Stimulated activated CD8-positive, alpha-beta memory T cell treated with anti-CD3 and anti-CD28 coated beads, Interleukin-7, amount 100 ng/mL, for 1 hour (primary cell): ENCODE data around the gene TCTN1.
"Not testable (repeated sequence)": the region's sequence is repeated elsewhere in the genome, so short reads cannot be mapped to it uniquely, and the experiment has no call there.

ENCODE experiments used
- DNase-seq, 2 donors: peaks; one replicate each; pipeline ENCODE4 v3.0.0-alpha.2; 2020; ENCODE audit warnings: low read depth in 2 of 2

TCTN1 gene

DNA sequence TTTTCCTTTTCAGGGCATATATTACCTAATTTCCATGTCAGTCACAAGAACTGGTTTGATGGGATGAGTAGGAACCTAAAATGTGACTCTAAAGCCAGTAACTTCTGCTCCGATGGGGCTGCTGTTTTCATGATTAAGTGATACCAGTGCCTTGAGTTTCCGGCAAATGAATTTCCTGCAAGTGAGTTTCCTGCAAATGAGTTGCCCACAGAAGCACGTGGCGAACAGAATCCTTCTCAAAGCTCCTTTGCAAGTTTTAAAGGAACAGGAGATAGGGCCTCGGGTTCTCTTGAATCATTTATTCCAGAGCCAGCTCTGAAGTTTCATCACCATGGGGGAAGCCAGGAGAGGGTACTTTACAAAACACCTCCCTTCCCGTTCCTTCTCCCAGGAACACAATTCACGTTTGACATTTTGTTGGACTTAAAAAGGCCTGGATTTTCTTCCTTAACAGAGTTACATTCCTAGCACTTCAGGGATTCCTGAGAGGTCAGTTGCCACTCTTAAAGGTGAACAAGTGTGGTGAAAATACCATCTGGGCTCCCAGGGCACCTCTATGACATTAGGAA is 28.6 kb upstream of the TCTN1 start:
- DNase-seq, result no peak

DNA sequence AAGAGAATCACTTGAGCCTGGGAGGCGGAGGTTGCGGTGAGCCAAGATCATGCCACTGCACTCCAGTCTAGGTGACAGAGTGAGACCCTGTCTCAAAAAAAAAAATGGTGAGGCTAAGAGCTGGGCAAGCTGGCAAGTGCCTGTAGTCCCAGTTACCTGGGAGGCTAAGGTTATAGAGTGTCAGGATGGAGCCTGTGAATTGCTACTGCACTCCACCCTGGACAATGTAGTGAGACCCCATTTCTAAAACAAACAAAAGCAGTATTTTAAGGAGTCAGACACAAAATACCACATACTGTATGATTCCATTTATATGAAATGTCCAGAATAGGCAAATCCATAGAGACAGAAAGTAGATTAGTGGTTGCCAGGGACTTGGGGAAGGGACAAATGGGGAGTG is 26.8 kb upstream of the TCTN1 start:
- not testable (repeated sequence) for DNase-seq

DNA sequence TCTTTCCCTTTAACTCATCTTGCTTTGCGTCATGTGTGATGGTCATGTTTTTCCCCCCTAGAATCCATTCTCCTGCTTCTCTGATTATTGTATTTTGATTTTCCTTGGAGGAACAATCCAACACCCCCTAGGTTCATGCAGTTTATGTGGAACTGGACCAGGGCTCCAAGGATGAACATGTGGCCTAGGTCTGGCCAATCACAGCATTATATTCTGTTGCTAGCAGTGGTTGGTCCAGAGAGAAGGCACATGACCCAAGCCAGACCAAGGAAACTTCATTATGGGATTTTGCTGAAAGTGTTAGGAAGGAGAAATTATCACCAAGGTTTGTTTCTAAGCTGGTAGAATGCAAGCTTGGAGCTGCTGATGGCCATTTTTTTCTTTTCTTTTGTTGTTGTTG is 23.9 kb upstream of the TCTN1 start:
- DNase-seq, result no peak

DNA sequence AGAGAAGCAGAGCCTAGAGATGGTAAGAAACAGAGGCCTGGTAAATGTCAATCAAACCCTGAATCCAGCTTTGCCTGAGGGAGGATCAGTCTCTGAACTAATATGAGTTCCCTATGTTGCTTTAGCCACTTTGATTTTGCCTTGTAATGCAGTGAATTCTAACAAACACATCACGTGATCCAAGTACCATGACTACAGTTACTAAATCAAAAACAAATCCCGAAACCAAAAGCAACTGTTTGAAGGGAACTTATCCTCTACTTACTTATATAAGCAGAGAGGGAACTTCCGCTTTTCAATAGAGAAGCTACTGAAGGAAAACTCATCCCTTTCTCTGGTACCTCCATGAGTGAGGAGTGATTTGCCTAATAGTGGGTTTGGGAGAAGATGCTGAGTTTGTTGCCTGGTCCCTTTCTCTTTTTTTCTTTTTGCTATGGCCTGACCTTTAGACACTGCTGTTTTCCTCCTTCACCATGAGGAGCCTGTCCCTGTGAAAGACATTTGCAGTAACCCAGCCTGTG is 23.1 kb upstream of the TCTN1 start:
- DNase-seq, result no peak

DNA sequence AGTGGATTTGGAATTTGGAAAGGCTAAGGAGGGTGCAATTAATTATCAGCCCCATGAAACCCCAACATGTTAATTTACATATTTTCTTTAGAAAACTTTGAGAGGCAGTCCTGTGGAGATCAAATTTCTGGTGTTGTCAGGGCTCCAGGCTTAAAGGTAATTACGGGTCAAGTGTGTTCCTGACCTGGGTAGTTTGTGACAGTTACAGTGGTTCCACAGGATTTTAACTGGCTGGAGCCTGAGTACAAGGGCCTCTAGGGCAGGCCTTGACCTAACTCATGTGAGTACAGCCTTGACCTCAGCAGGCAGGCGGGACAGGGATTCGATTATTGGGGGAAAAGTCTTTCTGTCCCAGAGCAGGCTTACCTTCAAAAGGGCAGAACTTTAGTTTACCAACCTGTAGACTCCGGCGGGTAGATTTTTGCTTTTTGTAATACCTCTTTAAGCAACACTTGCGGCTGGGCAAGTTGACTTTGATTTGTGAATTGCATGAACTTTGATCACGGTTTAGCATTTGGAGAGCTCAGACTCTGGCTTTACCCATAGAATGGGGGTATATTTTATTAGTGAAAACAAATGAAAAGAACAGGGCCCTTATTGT is 22.4 kb upstream of the TCTN1 start:
- DNase-seq, result no peak

DNA sequence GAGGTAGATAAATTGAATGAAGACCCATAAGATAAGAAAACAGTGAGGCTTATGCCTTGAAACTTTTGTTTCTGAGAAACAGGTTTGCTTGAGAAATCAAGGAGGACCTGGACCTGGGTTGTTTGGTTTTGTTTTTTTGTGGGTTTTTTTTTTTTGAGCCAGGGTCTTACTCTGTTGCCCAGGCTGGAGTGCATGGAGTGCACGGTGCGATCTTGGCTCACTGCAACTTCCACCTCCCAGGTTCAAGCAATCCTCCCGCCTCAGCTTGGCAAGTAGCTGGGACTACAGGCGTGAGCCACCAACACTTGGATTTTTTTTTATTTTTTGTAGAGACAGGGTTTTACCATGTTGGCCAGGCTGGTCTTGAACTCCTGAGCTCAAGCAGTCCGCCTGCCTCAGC is 21.9 kb upstream of the TCTN1 start:
- no peak for DNase-seq

DNA sequence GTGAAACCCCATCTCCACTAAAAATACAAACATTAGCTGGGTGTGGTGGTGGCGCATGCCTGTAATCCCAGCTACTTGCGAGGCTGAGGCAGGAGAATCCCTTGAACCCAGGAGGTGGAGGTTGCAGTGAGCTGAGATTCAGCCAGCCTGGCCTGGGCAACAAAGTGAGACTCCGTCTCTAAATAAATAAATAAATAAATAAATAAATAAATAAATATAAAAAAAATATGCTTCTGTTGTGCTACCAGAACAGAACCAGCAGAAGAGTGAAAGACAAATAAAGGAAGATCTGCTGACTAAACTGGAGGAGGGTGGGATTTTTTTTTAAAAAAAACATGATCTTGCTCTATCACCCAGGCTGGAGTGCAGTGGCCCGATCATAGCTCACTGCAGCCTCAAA is 21.0 kb upstream of the TCTN1 start:
- DNase-seq, result not testable (repeated sequence)

DNA sequence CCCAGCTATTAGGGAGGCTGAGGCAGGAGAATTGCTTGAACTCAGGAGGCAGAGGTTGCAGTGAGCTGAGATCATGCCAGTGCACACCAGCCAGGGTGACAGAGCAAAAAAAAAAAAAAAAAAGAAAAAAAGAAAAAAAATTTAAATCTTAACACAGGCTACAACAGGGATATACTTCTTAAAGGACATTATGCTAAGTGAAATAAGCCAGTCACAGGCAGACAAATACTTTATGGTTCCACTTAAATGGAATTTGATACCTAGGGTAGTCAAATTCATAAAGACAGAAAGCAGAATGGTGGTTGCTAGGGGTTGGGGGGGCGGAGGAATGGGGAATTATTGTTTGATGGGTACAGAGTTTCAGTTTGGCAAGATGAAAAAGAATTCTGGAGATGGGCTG is 16.0 kb upstream of the TCTN1 start:
- DNase-seq, result no peak

DNA sequence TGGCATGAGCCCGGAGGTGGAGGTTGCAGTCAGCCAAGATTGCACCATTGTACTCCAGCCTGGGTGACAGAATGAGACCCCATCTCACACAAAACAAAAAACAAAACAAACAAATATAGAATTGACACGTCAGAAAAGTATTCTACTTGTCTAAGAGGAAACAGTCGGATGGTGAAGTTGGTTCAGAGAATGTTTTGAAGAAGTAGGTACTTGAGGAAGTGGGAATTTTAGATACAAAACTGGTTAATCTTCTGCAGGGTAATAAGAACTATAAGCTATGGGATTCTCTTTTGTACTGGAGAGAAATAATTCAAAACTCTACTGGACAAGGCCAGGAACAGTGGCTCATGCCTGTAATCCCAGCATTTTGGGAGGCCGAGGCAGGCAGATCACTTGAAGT is 14.6 kb upstream of the TCTN1 start:
- no peak for DNase-seq

DNA sequence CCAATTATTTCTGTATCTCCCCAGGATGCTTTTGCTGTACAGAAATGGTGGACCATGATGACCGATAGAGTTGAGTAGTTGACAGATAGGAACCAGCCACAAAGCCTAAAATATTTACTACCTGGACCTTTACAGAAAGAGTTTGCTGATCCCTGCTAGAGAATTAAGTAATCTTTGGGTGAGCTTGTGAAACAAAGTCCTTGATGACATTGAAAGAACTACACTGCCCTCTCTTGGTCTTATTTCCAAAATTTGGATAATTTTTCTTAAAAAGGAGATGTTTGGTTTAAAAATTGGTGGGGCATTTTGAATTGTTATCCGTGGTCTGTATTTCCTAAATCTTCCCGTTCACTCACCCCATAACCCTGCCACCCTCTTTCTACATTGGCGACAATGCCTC is 13.7 kb upstream of the TCTN1 start:
- no peak for DNase-seq

DNA sequence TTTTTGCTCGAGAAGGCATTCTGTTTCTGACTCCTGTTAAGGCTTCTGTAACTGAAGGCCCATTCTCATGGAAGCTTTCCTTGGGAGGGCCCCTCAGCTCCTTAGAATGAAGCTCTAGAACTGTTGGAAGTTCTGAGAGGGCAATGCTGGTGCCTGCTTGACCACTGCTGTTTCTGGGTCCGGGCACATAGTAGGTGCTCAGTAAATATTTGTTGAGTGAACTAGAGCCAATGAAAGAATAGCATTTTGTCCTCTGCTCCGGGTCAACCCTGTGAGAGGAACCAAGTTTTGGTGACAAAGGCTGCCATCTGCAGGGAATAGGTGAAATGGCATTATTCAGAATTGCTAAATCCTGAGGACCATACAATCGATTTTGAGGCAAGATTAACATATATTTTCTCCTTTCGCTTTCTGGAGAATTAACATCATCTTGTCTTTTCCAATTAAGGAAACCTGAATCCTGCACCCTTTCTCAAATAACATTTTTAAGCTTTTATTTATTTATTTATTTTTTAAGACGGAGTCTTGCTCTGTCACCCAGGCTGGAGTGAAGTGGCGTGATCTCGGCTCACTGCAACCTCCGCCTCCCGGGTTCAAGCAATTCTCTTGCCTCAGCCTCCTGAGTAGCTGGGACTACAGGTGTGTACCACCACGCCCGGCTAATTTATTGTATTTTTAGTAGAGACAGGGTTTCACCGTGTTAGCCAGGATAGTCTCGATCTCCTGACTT is 11.7 kb upstream of the TCTN1 start:
- DNase-seq, result not testable (repeated sequence)

DNA sequence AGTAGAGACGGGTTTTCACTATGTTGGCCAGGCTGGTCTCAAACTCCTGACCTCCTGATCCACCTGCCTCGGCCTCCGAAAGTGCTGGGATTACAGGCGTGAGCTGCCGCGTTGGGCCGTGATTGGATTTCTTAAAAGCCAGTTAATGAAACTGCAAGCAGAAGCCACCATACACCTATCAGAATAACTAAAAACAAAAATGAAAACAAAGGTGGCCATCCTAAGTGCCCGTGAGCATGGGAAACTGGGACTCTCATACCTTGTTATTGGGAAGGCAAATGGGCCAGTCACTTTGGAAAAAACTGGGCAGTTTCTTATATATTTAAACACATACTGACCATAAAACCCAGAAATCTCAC is 7.7 kb upstream of the TCTN1 start:
- DNase-seq, result no peak

DNA sequence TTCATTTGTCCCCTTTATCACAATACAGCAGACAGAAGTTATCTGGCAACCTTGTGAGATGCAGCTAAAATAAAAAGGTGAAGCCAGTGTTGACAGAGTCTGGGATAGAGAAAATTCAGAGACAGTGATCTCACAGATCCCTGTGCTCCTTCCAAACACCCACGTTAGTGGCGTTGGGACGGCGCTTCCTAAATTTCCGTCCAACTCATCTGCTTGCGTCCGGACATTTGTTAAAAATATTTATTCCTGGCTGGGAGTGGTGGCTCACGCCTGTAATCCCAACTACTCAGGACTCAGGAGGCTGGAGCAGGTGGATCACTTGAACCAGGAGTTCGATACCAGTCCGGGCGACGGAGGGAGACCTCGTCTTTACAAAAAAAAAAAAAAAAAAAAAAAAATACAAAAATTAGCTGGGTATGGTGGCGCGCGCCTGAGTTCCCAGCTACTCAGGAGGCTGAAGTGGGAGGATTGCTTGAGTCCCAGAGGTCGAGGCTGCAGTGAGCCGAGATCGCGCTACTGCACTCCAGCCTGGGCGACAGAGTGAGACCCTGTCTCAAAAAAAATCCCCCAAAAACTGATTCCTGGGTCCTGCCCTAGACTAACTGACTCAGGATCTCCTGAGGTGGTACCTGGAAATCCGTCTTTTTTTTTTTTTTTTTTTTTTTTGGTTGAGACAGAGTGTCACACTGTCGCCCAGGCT is 708 bp upstream of the TCTN1 start:
- no peak for DNase-seq

DNA sequence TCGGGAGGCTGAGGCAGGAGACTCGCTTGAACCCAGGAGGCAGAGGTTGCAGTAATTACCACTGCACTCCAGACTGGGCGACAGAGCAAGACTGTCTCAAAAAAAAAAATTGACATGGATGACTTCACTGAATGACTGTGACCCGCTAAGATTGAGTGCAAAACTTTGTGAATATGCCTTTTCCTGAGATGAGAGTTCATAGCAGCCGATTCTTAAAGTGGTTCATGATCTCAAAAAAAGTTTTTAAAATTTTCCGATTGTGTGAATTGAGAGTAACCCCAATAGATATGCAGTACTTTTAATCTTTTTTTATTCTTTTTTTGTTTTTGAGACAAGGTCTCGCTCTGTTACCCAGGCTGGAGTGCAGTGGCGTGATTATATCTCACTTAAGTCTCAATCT is 1.2 kb downstream of the TCTN1 start:
- DNase-seq, result no peak

DNA sequence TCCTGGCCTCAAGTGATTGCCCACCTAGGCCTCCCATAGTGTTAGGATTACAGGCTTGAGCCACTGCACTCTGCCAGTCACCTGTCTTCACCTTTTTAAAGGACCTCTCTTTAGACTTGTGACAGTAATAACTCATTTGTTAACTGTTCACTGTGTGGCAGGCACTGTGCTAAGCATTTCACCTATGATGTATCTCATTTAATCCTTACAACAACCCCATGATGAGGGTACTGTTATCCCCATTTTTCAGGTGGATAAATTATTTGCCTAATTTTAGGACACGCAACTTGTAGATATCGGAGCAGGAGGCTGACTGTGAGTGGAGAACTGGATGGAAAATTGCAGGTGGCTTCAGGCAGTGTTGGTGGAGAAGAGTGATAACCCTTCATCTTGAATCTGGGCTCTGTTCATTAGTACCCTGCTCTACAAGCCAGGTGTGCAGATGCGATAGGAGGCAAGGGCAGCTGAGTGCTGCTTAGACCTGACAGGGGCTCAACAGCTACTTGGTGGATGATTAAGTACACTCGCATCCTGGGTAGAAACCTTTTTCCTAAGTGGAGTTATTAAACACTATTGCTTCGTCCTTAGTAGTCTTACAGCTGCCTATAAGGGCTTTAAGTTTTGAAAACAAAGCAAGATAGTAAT is 2.7 kb downstream of the TCTN1 start:
- no peak for DNase-seq

DNA sequence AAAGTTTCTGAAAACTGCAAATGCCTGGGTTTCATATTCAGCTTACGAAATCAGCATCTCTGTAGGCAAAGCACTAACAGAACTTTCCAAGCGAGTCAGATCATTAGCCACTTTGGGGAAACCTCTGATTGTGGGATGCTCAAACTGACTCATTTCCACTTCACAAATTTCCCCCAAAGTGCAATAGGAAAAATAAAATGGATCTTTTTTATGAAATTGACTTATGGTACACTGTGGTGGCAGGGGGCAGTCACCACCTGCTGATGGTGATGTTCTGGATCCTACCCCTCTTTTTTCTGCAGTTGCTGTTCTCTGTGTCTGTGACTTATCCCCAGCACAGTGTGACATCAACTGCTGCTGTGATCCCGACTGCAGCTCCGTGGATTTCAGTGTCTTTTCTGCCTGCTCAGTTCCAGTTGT is 5.6 kb downstream of the TCTN1 start:
- DNase-seq, result no peak

DNA sequence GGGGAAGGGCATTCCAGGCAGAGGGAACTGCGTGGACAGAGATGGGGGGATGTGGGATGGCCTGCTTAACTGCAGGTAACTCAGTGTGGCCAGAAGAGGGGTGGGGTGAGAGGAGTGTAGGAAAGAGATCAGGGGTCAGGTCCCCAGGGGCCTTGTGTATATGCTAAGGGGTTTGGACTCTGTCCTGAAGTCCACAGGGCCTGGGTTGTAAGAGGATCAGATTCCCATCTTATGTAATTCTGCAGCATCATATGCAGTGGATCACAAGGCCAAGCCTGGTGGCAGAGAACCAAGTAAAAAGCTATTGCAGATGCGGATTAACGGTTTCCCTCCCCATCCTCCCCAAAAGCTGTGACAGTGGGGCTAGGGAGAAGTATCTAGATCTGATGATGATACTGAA is 8.7 kb downstream of the TCTN1 start:
- no peak for DNase-seq

DNA sequence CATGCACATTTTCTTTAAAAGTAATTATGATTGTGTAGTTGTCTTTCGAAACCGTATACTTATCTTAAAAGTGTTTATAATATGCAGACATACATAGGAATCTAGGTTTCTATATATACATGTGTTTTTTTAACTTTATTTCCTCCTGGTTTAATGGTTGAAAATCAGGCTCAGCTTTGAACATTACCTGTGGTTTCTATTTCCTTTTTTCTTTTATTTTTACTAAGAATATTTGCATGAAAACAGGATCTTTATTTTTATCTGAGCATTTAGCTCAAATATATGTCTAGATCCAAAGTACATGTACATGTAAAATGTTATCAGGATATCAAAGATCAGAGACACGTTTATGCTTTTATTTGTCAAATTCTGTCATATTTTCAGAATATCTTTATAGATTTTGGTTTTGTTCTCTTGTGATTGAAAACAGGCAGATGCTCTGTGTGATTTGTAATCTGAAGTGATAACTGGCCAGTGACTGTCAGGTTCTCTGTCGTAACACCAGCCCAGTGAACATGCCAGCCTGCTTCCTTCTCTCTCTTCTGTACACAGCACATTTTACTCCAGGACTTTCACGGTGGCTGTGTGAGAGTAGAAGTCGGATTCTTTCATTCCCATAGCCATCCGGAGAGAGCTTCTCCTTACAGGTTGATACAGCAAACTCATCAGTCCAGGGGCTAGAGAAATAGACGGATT is 13.7 kb downstream of the TCTN1 start:
- DNase-seq, result no peak

DNA sequence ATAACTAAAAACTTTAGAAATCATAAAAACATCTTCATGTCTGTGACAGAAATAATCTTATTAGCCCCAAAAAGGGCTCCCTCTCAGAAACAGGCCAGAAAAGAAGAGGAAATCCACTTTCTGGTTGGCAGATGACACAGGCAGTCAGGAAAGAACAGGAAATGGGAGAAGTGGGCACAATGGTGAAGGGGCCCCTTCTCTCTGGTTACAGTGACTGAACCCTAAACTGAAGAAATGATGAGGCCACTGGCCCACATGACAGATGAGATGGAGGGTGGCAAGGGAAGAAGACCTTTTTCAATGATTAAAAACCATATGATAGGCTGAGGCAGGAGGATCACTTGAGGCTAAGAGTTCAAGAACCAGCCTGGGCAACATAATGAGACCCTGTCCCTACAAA is 21.1 kb downstream of the TCTN1 start:
- DNase-seq, result no peak

DNA sequence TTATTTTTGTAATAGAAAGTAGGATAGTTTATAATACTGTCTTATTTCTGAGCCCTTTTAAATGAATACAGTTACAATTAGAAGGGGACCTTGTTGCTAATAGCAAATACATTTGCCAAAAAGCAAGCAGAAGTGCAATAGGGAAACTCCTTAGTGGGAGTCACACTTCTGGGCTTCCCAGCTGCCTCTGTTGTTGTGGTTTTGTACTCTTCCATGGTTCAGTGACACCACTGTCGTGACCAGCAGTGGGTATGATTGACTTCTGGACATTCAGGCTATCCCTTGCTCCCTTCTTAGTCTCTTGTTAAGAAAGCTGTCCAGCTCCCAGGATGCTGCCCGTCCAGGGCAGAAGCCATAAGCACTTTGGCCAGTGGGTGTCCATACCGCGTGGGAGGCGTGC is 22.6 kb downstream of the TCTN1 start:
- DNase-seq, result no peak

DNA sequence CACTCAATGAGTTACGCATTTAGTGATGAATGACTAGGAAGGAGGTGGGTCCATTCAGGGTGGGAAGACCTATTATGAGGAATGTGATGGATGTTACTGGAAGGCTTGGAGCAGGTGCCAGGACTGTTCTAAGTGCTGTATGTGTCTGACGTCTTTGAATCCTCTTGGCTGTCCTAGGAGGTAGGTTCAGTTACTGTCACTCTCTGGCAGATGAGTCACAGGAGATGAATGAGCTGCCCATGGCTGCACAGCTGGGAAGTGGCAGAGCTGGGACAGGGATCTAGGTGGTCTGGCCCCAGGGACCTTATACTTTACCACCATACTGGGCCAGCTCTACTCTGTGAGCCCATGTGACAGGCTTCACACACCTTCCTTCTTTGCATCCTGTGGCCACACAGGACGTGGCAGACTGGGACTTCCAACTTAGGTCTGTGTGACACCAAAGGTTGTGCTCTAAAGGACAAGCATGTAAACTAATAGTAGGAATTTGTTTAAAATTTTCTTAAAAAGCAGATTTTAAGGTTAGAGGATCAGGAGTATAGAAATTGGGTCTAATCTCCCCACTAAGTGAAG is 24.0 kb downstream of the TCTN1 start:
- DNase-seq, result no peak
